IMR-90 (cell line): Measurements from ENCODE around the gene DGKD. TPM values are rescaled to one million over a fixed set of nuclear protein-coding genes. Genes with fewer than 3 reads are reported as not detected.

Experiments used
- ATAC-seq: fragments of 200-7000 bp; cut with Tn5 transposase; 2 replicates; pipeline ENCODE4 v1.9.1; 2020; ENCODE audit warnings: low read depth, mild to moderate bottlenecking, moderate library complexity
- BruUV-seq: library from RNA; stranded (reverse); fragments of 400-500 nt; replicated peaks from 2 replicates; lab custom pipeline; 2021; lab: Mats Ljungman, UMichigan
- CTCF ChIA-PET: fragments of 300-600 bp; formaldehyde crosslinking; extraction: SDS; loops from one replicate; lab custom pipeline; 2021; ENCODE audit warnings: antibody characterized with exemption; lab: Yijun Ruan, JAX
- POLR2A ChIA-PET: fragments of 300-600 bp; sonication (Branson Sonifier 250); formaldehyde crosslinking; loops from one replicate; lab custom pipeline; 2022; ENCODE audit warnings: antibody characterized with exemption; ENCODE audit not compliant: unreplicated experiment; lab: Charles Lee
- DNase-seq: peaks from one replicate; pipeline ENCODE4 v3.0.0; 2013
- H2AFZ ChIP-seq: replicated peaks from 2 replicates; pipeline ENCODE3; 2013; ENCODE audit warnings: low read length, mild to moderate bottlenecking; ENCODE audit not compliant: poor library complexity
- H2AK5ac ChIP-seq: 2 replicates; pipeline ENCODE4 v1.6.1; 2013; ENCODE audit warnings: low read depth, low read length, inconsistent platforms
- H2AK9ac ChIP-seq: replicated peaks from 2 replicates; pipeline ENCODE3; 2013; ENCODE audit warnings: mild to moderate bottlenecking, low read depth, low read length, moderate library complexity; ENCODE audit not compliant: poor library complexity
- H2BK120ac ChIP-seq: 2 replicates; pipeline ENCODE4 v1.6.1; 2013; ENCODE audit warnings: low read depth, low read length, inconsistent platforms
- H2BK15ac ChIP-seq: 3 replicates; pipeline ENCODE4 v1.6.1; 2013; ENCODE audit warnings: low read depth, low read length, inconsistent platforms
- H2BK20ac ChIP-seq: 2 replicates; pipeline ENCODE4 v1.6.1; 2013; ENCODE audit warnings: low read depth, mild to moderate bottlenecking, inconsistent platforms, low read length, moderate library complexity
- H2BK5ac ChIP-seq: 2 replicates; pipeline ENCODE4 v1.6.1; 2013; ENCODE audit warnings: mild to moderate bottlenecking, low read depth, low read length, inconsistent platforms; ENCODE audit not compliant: poor library complexity, severe bottlenecking
- H3K14ac ChIP-seq: replicated peaks from 2 replicates; pipeline ENCODE4 v1.6.1; 2013; ENCODE audit warnings: low read depth, low read length, inconsistent platforms
- H3K18ac ChIP-seq: 2 replicates; pipeline ENCODE4 v1.6.1; 2013; ENCODE audit warnings: low read depth, low read length, control low read depth
- H3K23ac ChIP-seq: 2 replicates; pipeline ENCODE4 v1.6.1; 2013; ENCODE audit warnings: low read depth, low read length, inconsistent platforms
- H3K27ac ChIP-seq: 2 replicates; pipeline ENCODE4 v1.5.1; 2013; ENCODE audit warnings: mild to moderate bottlenecking, control low read depth, low read length; ENCODE audit not compliant: insufficient read depth
- H3K27me3 ChIP-seq: 2 replicates; pipeline ENCODE4 v1.6.1; 2013; ENCODE audit warnings: low read length; ENCODE audit not compliant: control insufficient read depth, insufficient read depth
- H3K36me3 ChIP-seq: 2 replicates; pipeline ENCODE4 v1.6.1; 2013; ENCODE audit warnings: low read length, mixed read lengths; ENCODE audit not compliant: control insufficient read depth, insufficient read depth
- H3K4ac ChIP-seq: 2 replicates; pipeline ENCODE4 v1.6.1; 2013; ENCODE audit warnings: low read depth, low read length, inconsistent platforms
- H3K4me1 ChIP-seq: 2 replicates; pipeline ENCODE4 v1.6.1; 2013; ENCODE audit warnings: low read length, mixed read lengths; ENCODE audit not compliant: control insufficient read depth, insufficient read depth
- H3K4me2 ChIP-seq: 2 replicates; pipeline ENCODE4 v1.6.1; 2013; ENCODE audit warnings: low read depth, mild to moderate bottlenecking, control low read depth, low read length, moderate library complexity
- H3K4me3 ChIP-seq: 2 replicates; pipeline ENCODE4 v1.5.1; 2013; ENCODE audit warnings: low read depth, mild to moderate bottlenecking, control low read depth, low read length, moderate library complexity; ENCODE audit not compliant: insufficient read depth
- H3K56ac ChIP-seq: 2 replicates; pipeline ENCODE4 v1.6.1; 2013; ENCODE audit warnings: low read length, inconsistent platforms; ENCODE audit not compliant: insufficient read depth; ENCODE audit errors: extremely low read depth
- H3K79me1 ChIP-seq, 2 experiments: 2 replicates each; pipeline ENCODE4 v1.6.1; 2013; ENCODE audit warnings: low read length in 2 of 2, inconsistent platforms in 1 of 2, low read depth in 1 of 2
- H3K9ac ChIP-seq: 2 replicates; pipeline ENCODE4 v1.6.1; 2013; ENCODE audit warnings: low read depth, low read length, control low read depth
- H3K9me1 ChIP-seq: 2 replicates; pipeline ENCODE4 v1.6.1; 2013; ENCODE audit warnings: low read length, inconsistent platforms; ENCODE audit not compliant: insufficient read depth
- H3K9me3 ChIP-seq: 2 replicates; pipeline ENCODE4 v1.6.1; 2013; ENCODE audit warnings: low read length; ENCODE audit not compliant: control insufficient read depth, insufficient read depth
- H4K20me1 ChIP-seq: 2 replicates; pipeline ENCODE4 v1.6.1; 2013; ENCODE audit warnings: low read length, inconsistent platforms; ENCODE audit not compliant: insufficient read depth
- H4K5ac ChIP-seq: 2 replicates; pipeline ENCODE4 v1.6.1; 2013; ENCODE audit warnings: mild to moderate bottlenecking, low read depth, low read length, control low read depth
- H4K8ac ChIP-seq, 2 experiments: 2 replicates each; pipeline ENCODE4 v1.6.1; 2013; ENCODE audit warnings: low read depth in 2 of 2, low read length in 2 of 2, control low read depth in 1 of 2, inconsistent platforms in 1 of 2
- H4K91ac ChIP-seq: 2 replicates; pipeline ENCODE4 v1.6.1; 2013; ENCODE audit warnings: low read depth, low read length, inconsistent platforms; ENCODE audit not compliant: insufficient read depth
- BHLHE40 ChIP-seq: fragments of 150-350 bp; IDR thresholded peaks from 2 replicates; pipeline ENCODE4 v1.6.1; 2016; ENCODE audit warnings: mild to moderate bottlenecking, low read depth, low read length
- CTCF ChIP-seq: conservative IDR thresholded peaks from 2 replicates; pipeline ENCODE4 v1.5.1; 2012; ENCODE audit warnings: mild to moderate bottlenecking, low read depth, low read length, improper control_type of control experiment
- MAFK ChIP-seq: IDR thresholded peaks from 2 replicates; pipeline ENCODE4 v1.6.1; 2012; ENCODE audit warnings: low read depth, low read length, improper control_type of control experiment
- MAZ ChIP-seq: IDR thresholded peaks from 2 replicates; pipeline ENCODE4 v1.6.1; 2012; ENCODE audit warnings: low read depth, mild to moderate bottlenecking, low read length, improper control_type of control experiment, moderate library complexity, borderline replicate concordance
- MXI1 ChIP-seq: IDR thresholded peaks from 2 replicates; pipeline ENCODE4 v1.6.1; 2012; ENCODE audit warnings: low read depth, mild to moderate bottlenecking, low read length, moderate library complexity, borderline replicate concordance
- NFE2L2 ChIP-seq: fragments of 150-350 bp; IDR thresholded peaks from 2 replicates; pipeline ENCODE4 v1.6.1; 2016; ENCODE audit warnings: low read depth, mild to moderate bottlenecking, low read length
- POLR2A ChIP-seq: IDR thresholded peaks from 2 replicates; pipeline ENCODE4 v1.6.1; 2012; ENCODE audit warnings: mild to moderate bottlenecking, low read depth, low read length
- RAD21 ChIP-seq: IDR thresholded peaks from 2 replicates; pipeline ENCODE4 v1.6.1; 2012; ENCODE audit warnings: low read length, improper control_type of control experiment
- RCOR1 ChIP-seq: IDR thresholded peaks from 2 replicates; pipeline ENCODE4 v1.6.1; 2012; ENCODE audit warnings: mild to moderate bottlenecking, low read length, improper control_type of control experiment; ENCODE audit not compliant: insufficient replicate concordance
- RFX5 ChIP-seq: IDR thresholded peaks from 2 replicates; pipeline ENCODE4 v1.8.0; 2012; ENCODE audit warnings: low read depth, mild to moderate bottlenecking, low read length, moderate library complexity
- SMC3 ChIP-seq: fragments of 150-350 bp; IDR thresholded peaks from 2 replicates; pipeline ENCODE4 v1.6.1; 2016; ENCODE audit warnings: low read depth, mild to moderate bottlenecking, antibody characterized with exemption, low read length, moderate library complexity
- USF2 ChIP-seq: fragments of 150-350 bp; IDR thresholded peaks from 2 replicates; pipeline ENCODE4 v1.6.1; 2017; ENCODE audit warnings: mild to moderate bottlenecking, antibody characterized with exemption, low read length, low read depth
- WGBS, 2 experiments: methylation state at CpG; one replicate each; pipeline versions ENCODE4 v1.1.5 to v1.1.7; 2013; ENCODE audit warnings: missing lambda C conversion rate in 2 of 2; ENCODE audit not compliant: insufficient read length in 1 of 2; ENCODE audit errors: extremely low coverage in 2 of 2; 5-methylcytosine and 5-hydroxymethylcytosine counted together
- dilution Hi-C: fragments of 300-500 bp; cut with HindIII; formaldehyde crosslinking; loops from one replicate; pipeline ENCODE4 v1.14.3; 2018; ENCODE audit warnings: low sequenced_read_pairs; ENCODE audit not compliant: unreplicated experiment
- in situ Hi-C: fragments of 300-500 bp; cut with MboI; formaldehyde crosslinking; loops from 3 replicates; pipeline ENCODE4 v1.14.3; 2019; ENCODE audit warnings: low sequenced_read_pairs, inconsistent platforms, mixed read lengths
- intact Hi-C: fragments of 100-400 bp; cut with micrococcal nuclease; formaldehyde crosslinking; loops from 2 replicates; pipeline ENCODE4 v1.10.0; 2022
- polyA plus RNA-seq, 3 experiments: library from polyadenylated mRNA; depleted of rRNA; stranded (reverse); fragments of >200 nt; gene quantifications; 2 replicates each; pipeline ENCODE4 v1.2.3, GENCODE V29; 2012; ENCODE audit warnings: low replicate concordance in 1 of 3
- total RNA-seq: library from RNA; depleted of rRNA; stranded (reverse); fragments of >200 nt; gene quantifications from 2 replicates; pipeline ENCODE4 v1.2.3, GENCODE V29; 2012

The DGKD gene
- total and polyA plus RNA-seq, 2 of the 4 experiments (the other 2 are of a cell fraction): 6.5 to 10.1 TPM

GRCh38 chr2:233426619-233427342, 72.5 kb downstream of the DGKD start (continued):
- TF ChIP-seq USF2 (peak; percentile 72), MAFK (peak; percentile 95)

- POLR2A ChIA-PET: no interaction called here
- dilution Hi-C loops: no loop called here
- no peak overlapping the region for H3K4me3 ChIP-seq
- H3K36me3 ChIP-seq: 0 out of 2 replicates have a peak, but pooled peaks cover 2% of the 10 kb centered on the region
- H3K27ac ChIP-seq: no peak overlapping the region
- H2AK5ac ChIP-seq: peak overlapping the region; percentile 72
- DNase-seq (no peak), ATAC-seq (no peak)
- peak overlapping the region in 1 of 2 experiments; percentile 35; a peak in 1 of 4 replicates for H4K8ac ChIP-seq
- no peak overlapping the region for H4K91ac ChIP-seq
- peaks cover 20 to 48% of the 10 kb centered on the region in 2 experiments for H3K79me1 ChIP-seq
- no peaks in the 10 kb centered on the region for H3K27me3 ChIP-seq
- peaks cover 9% of the 10 kb centered on the region for H3K9me1 ChIP-seq
- H2AK9ac ChIP-seq: no peak overlapping the region
- no peak overlapping the region; the same call in 1 of the 2 replicates for H3K18ac ChIP-seq
- no peak overlapping the region; the same call in 1 of the 2 replicates for H2BK120ac ChIP-seq
- no TSS peak for BruUV-seq
- peaks cover 9% of the 10 kb centered on the region for H3K9me3 ChIP-seq
- CTCF ChIA-PET: no interaction called here
- peak overlapping the region; percentile 73 for H2BK5ac ChIP-seq
- in situ Hi-C loops: no loop called here
- no peak overlapping the region for H2BK20ac ChIP-seq
- H4K20me1 ChIP-seq: no peaks in the 10 kb centered on the region
- no peak overlapping the region for H3K14ac ChIP-seq
- H3K56ac ChIP-seq: no peak overlapping the region
- intact Hi-C loops: no loop called here
- H2AFZ ChIP-seq: peak overlapping the region; percentile 39
- H2BK15ac ChIP-seq: 0 out of 3 replicates have a peak overlapping the region, but pooled peaks have one; percentile 60
- H3K4me2 ChIP-seq: no peak overlapping the region
- H4K5ac ChIP-seq: peak overlapping the region; percentile 1; the same call in 1 of the 2 replicates
- H3K9ac ChIP-seq: no peak overlapping the region
- WGBS, 2 experiments: 100% methylated on average over 1 of the region's 3 CpGs; no CpG with 5 or more reads in 1 of the 2 experiments
- H3K4me1 ChIP-seq: peaks cover 13% of the 10 kb centered on the region
- H3K4ac ChIP-seq: peak overlapping the region; percentile 55
- no peak overlapping the region for H3K23ac ChIP-seq
- no peak for TF ChIP-seq MXI1
- no peak for TF ChIP-seq SMC3
- no peak for TF ChIP-seq BHLHE40
- TF ChIP-seq MAFK: no peak
- TF ChIP-seq RAD21: no peak
- no peak for TF ChIP-seq MAZ
- TF ChIP-seq CTCF: no peak
- no peak for TF ChIP-seq RFX5
- TF ChIP-seq NFE2L2: no peak
- no peak for TF ChIP-seq RCOR1
- no peak for TF ChIP-seq POLR2A
- no peak for TF ChIP-seq USF2
Observed at GRCh38 chr2:233428008-233428407, 73.7 kb downstream of the DGKD start.
